Psoas muscle (tissue), 8 donors: Measurements from ENCODE around the gene FCN1. TPM values are rescaled to one million over a fixed set of nuclear protein-coding genes. Genes with fewer than 3 reads are reported as not detected.

ENCODE experiments used
- ATAC-seq, 4 donors: fragments of 200-7000 bp; cut with Tn5 transposase; one replicate each; pipeline ENCODE4 v1.9.1; 2020; ENCODE audit warnings: moderate library complexity in 3 of 4, mild to moderate bottlenecking in 2 of 4
- DNase-seq, 2 donors: peaks; one replicate each; pipeline ENCODE4 v3.0.0-alpha.2; 2020
- H3K27ac ChIP-seq: fragments of 200-600 bp; one replicate; pipeline ENCODE4 v1.8.0; 2022
- H3K27me3 ChIP-seq, 3 donors: fragments of 200-600 bp in 1 of 3; one replicate each; pipeline versions ENCODE4 v1.6.1 to v1.8.0; 2013 to 2022; ENCODE audit warnings: low read length in 2 of 3, mild to moderate bottlenecking in 2 of 3, moderate library complexity in 1 of 3; ENCODE audit not compliant: insufficient read depth in 3 of 3
- H3K36me3 ChIP-seq, 2 donors: fragments of 200-600 bp in 1 of 2; one replicate each; pipeline versions ENCODE4 v1.6.1 to v1.8.0; 2013 to 2022; ENCODE audit warnings: low read depth in 1 of 2, mild to moderate bottlenecking in 1 of 2, moderate library complexity in 1 of 2; ENCODE audit not compliant: insufficient read depth in 1 of 2
- H3K4me1 ChIP-seq: fragments of 200-600 bp; one replicate; pipeline ENCODE4 v1.8.0; 2022
- H3K4me3 ChIP-seq: fragments of 200-600 bp; one replicate; pipeline ENCODE4 v1.8.0; 2022; ENCODE audit warnings: mild to moderate bottlenecking
- H3K9me3 ChIP-seq: fragments of 200-600 bp; one replicate; pipeline ENCODE4 v1.8.0; 2022
- WGBS, 3 donors: extraction: QIAGEN DNeasy Blood & Tissue Kit; methylation state at CpG; one replicate each; pipeline versions ENCODE4 v1.1.6 to v1.1.7; 2013; 5-methylcytosine and 5-hydroxymethylcytosine counted together
- intact Hi-C, 2 donors: fragments of 100-400 bp; cut with DNase I; formaldehyde crosslinking; loops; one replicate each; pipeline versions ENCODE4 v1.11.0 to v1.14.2; 2022
- polyA plus RNA-seq, 3 donors: library from polyadenylated mRNA; stranded (reverse); fragments of 200-250 nt; gene quantifications; one replicate each; pipeline ENCODE4 v1.2.3, GENCODE V29; 2013
- total RNA-seq, 4 donors: library from RNA; stranded (reverse); fragmentation: NEBNext Ultra II Directional in 2 of 4; extraction: Animal tissue kit (Norgen Biotek cat#: 25700) in 2 of 4; gene quantifications; one replicate each; pipeline versions ENCODE4 v1.2.1 to v1.2.4, GENCODE V29; 2021 to 2023
- TF ChIP-seq, protein P1 (sequence below): fragments of 200-600 bp; IDR thresholded peaks from one replicate; pipeline ENCODE4 v1.8.0; 2022; ENCODE audit warnings: antibody characterized with exemption
- donor health status: healthy with polysubstance abuse.
- donor health status: DM: no; HTN: no; CAD: no; lungs with moderate emphysema.
- donor health status: Bipolar disorder and iron deficiency.
- donor health status: healthy.
- donor health status: DM: yes; HTN: yes; CAD: no.
- donor health status: DM: no; HTN: no; CAD: no.
- donor health status: DM: no; HTN: no; CAD: no.
- donor health status: DM: yes; HTN: yes; CAD: no.

FCN1 gene
- total and polyA plus RNA-seq, 7 donors: 0.51 to 3.9 (median 0.82) TPM

DNA sequence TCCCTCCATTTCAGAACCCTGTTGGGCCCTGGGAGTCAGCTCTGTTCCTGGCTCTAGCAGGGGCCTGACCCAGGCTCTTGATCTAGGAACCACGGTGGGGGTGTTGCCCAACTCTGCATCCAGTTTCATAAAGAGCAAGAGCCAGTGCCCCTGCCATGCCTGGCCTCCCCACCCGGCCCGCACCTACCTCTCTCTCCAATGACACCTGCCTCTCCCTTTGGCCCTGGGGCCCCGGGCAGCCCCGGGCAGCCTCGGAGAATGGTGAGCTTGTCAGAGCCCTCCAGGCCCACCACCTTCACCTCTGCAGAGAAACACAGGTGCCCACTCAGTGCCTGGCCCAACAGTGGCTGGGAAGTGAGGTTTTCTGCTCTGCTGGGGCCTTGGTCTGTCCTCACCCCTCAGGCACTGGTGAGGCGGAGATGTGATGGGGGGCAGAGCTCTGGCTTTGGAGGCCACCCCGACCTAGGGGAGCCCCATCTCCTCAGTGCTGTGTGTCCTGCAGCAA is 1.5 kb downstream of the FCN1 start:
- peaks cover 0 to 36% (median 2%) of the 10 kb centered on the region in 3 donors for H3K27me3 ChIP-seq
- TF ChIP-seq, protein P1, sequence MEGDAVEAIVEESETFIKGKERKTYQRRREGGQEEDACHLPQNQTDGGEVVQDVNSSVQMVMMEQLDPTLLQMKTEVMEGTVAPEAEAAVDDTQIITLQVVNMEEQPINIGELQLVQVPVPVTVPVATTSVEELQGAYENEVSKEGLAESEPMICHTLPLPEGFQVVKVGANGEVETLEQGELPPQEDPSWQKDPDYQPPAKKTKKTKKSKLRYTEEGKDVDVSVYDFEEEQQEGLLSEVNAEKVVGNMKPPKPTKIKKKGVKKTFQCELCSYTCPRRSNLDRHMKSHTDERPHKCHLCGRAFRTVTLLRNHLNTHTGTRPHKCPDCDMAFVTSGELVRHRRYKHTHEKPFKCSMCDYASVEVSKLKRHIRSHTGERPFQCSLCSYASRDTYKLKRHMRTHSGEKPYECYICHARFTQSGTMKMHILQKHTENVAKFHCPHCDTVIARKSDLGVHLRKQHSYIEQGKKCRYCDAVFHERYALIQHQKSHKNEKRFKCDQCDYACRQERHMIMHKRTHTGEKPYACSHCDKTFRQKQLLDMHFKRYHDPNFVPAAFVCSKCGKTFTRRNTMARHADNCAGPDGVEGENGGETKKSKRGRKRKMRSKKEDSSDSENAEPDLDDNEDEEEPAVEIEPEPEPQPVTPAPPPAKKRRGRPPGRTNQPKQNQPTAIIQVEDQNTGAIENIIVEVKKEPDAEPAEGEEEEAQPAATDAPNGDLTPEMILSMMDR: no peak
- 77 to 81% (median 81%) methylated on average over 8 of the region's 8 CpGs for WGBS, 3 donors
- intact Hi-C loops: no loop called here
- no peak overlapping the region for H3K4me3 ChIP-seq
- DNase-seq: peak in 1 of 2 donors; percentile 34
- no peaks in the 10 kb centered on the region for H3K4me1 ChIP-seq
- H3K9me3 ChIP-seq: no peaks in the 10 kb centered on the region
- H3K36me3 ChIP-seq: no peaks in the 10 kb centered on the region
- no peak overlapping the region for H3K27ac ChIP-seq
- ATAC-seq: no peak

DNA sequence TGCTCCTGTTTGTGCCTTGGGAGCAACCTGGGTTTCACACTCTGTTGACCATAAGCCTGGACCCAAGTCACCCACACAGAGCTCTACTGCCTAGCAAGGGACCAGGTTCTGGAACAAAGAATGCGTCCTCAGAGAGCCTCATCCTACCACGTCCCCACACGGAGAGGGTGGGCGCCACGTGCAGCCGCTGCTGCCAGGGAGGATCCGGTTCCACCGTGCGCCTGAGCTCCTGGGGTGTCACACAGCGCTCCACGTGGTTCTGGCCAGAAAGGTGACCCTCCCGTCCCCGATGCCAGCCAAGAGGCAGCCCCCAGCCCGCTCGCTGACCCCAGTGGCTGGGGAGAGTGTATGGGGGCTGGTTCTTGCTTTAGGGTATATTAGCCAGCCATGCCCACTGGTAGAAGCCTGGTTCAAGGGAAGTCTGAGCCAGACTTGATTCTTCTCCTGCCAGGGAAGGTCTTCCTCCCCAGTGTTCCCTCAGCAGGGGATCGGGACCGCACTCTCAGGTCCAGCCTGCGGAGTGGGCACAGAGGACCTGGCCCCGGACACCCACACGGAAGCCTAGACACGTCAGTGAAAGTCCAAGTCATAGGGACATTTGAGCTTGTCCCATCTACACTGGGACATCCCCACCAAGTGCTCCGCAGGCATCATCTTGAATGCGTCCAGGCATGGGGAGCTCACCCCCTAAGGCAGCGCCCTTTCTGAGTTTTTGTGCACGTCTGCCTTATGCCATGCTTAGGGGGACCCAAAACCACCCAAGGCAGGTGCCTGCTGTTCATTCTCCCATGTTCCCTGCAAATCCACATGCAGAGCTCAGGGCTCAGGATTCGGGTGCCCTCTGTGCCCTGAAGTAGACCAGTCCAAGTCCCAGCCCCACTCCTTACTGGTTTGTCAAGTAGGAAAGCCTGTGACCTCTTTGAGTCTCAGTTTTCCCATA is 2.4 kb downstream of the FCN1 start:
- peak in 1 of 2 donors; percentile 34 for DNase-seq
- 84 to 87% (median 84%) methylated on average over 26 of the region's 26 CpGs for WGBS, 3 donors
- ATAC-seq: no peak
- no peaks in the 10 kb centered on the region for H3K4me1 ChIP-seq
- no peak overlapping the region for H3K27ac ChIP-seq
- TF ChIP-seq, protein P1: no peak
- H3K27me3 ChIP-seq: peaks cover 0 to 34% (median 2%) of the 10 kb centered on the region in 3 donors
- intact Hi-C loops: no loop called here
- H3K9me3 ChIP-seq: no peaks in the 10 kb centered on the region
- H3K36me3 ChIP-seq: no peaks in the 10 kb centered on the region
- H3K4me3 ChIP-seq: no peak overlapping the region

DNA sequence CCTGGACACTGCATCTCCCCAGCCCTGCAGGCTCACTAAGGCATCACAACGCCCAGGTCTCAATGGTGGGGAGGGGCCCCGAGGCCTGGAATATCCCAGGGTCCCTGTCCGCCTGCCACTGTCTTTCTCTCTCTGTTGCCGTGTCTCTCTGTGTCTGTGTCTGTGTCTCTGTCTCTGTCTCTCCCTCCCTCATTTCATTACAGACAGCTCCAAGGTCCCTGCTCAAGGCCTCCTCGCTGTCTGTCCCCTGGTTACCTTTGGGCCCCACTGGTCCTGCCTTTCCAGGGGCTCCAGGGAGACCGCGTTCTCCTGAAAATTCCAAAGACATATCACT is 3.2 kb downstream of the FCN1 start:
- Histone ChIP-seq H3K9me3 (no peaks in the 10 kb centered on the region), H3K4me3 (no peak overlapping the region), H3K36me3 (no peaks in the 10 kb centered on the region), H3K27me3 (peaks cover 0 to 28% (median 2%) of the 10 kb centered on the region in 3 donors), H3K4me1 (no peaks in the 10 kb centered on the region), H3K27ac (no peak overlapping the region)
- TF ChIP-seq, protein P1: no peak
- ATAC-seq (no peak), DNase-seq (peak in 1 of 2 donors; percentile 15)
- intact Hi-C loops: no loop called here
- WGBS, 3 donors: 76 to 78% (median 76%) methylated on average over 7 of the region's 7 CpGs

DNA sequence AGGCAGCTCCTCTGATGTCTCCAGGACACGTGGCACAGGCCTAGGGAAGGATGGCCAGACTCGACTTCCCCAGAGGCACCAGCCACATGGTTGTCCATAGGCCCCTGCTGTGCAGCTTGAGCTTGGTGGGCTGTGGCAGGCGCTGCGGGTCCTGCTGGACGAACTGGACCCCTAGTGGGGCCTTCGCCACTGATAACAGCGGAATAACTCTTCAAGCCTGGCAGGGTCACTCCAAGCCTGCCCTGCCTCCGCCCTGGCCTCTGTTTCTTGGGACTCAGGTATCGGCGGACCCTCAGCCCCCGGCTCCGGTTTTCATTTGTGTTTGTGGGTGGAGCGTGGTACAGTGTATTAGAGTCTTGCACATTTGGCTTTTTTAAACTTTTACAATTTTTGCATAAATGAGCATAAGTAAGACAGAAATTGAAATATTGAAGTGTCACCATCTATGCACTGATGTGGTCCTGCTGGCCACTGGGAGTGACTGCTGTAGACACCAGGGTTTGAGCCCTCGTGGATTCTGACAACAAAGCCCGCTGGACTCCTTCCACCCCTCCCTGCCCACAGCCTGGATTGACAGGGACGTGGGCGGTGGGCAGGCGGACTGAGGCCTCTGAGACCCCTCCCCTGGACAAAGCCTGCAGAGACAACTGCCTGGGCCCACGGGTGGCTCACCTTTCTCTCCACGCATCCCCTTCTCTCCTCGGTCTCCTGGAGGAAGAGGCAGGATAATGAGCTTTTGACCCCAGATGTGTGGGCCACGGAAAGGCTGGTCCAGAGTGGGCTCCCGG is 3.8 kb downstream of the FCN1 start:
- TF ChIP-seq, protein P1: no peak
- ATAC-seq: no peak
- H3K4me1 ChIP-seq: no peaks in the 10 kb centered on the region
- no peaks in the 10 kb centered on the region for H3K9me3 ChIP-seq
- peaks cover 0 to 25% (median 2%) of the 10 kb centered on the region in 3 donors for H3K27me3 ChIP-seq
- no peaks in the 10 kb centered on the region for H3K36me3 ChIP-seq
- 80 to 85% (median 82%) methylated on average over 22 to 23 of the region's 23 CpGs for WGBS, 3 donors
- H3K4me3 ChIP-seq: no peak overlapping the region
- no peak overlapping the region for H3K27ac ChIP-seq
- DNase-seq: peak in 1 of 2 donors; percentile 24
- intact Hi-C loops: no loop called here
